A549 (cell line): ENCODE data around the gene RUNX1. TPM values are rescaled to one million over a fixed set of nuclear protein-coding genes. Genes with fewer than 3 reads are reported as not detected.

Source experiments
- ATAC-seq, 2 experiments: fragments of 200-7000 bp in 1 of 2; fragments of >200 bp in 1 of 2; cut with Nextera tagmentation in 1 of 2; cut with Tn5 transposase in 1 of 2; 3 replicates each; pipeline versions ENCODE4 v1.8.0 to v1.9.1; 2018 to 2020; ENCODE audit warnings: mild to moderate bottlenecking in 1 of 2, moderate library complexity in 1 of 2
- CTCF ChIA-PET: fragments of 300-600 bp; sonication (Branson Sonifier 250); formaldehyde crosslinking; extraction: SDS; loops from one replicate; lab custom pipeline; 2021; ENCODE audit warnings: antibody characterized with exemption, inconsistent platforms; lab: Yijun Ruan, JAX
- POLR2A ChIA-PET: fragments of 350-600 bp; formaldehyde crosslinking; extraction: SDS; loops from one replicate; lab custom pipeline; 2021; ENCODE audit warnings: antibody characterized with exemption, inconsistent platforms; lab: Yijun Ruan, JAX
- DNase-seq, 2 experiments: peaks; one replicate each; pipeline versions ENCODE4 v3.0.0 to v3.0.0-alpha.2; 2011 to 2016; ENCODE audit warnings: low read depth in 1 of 2, low spot score in 1 of 2
- FAIRE-seq: peaks from 2 replicates; lab custom pipeline; 2011; peaks lifted over from hg19 to GRCh38; lab: Jason Lieb, UNC
- H3K27ac ChIP-seq, 2 experiments: fragments of >200 bp; sonication (Bioruptor Twin); formaldehyde crosslinking; 3 replicates each; pipeline ENCODE4 v1.5.1; 2016 to 2017
- H3K4me1 ChIP-seq: fragments of >200 bp; sonication (Bioruptor Twin); formaldehyde crosslinking; 3 replicates; pipeline ENCODE4 v1.6.1; 2016
- H3K4me2 ChIP-seq: fragments of >200 bp; sonication (Bioruptor Twin); formaldehyde crosslinking; 3 replicates; pipeline ENCODE4 v1.6.1; 2016
- H3K4me3 ChIP-seq: fragments of >200 bp; sonication (Bioruptor Twin); formaldehyde crosslinking; 3 replicates; pipeline ENCODE4 v1.5.1; 2016
- H3K9me3 ChIP-seq: fragments of >200 bp; sonication (Bioruptor Twin); formaldehyde crosslinking; 3 replicates; pipeline ENCODE4 v1.6.1; 2016
- CHD4 ChIP-seq: fragments of 200-600 bp; sonication (generic); IDR thresholded peaks from 2 replicates; pipeline ENCODE4 v1.6.1; 2016; ENCODE audit warnings: antibody characterized with exemption, mild to moderate bottlenecking, borderline replicate concordance
- EHF ChIP-seq: fragments of 250-450 bp; sonication (Bioruptor Pico); IDR thresholded peaks from 2 replicates; pipeline ENCODE4 v1.5.0; 2020; ENCODE audit warnings: mild to moderate bottlenecking
- FOSL2 ChIP-seq, 2 experiments: fragments of 450-650 bp in 1 of 2; fragments of >200 bp in 1 of 2; sonication (Bioruptor Twin) in 1 of 2; formaldehyde crosslinking; IDR thresholded peaks; 2 replicates each; pipeline versions ENCODE4 v1.5.0 to v1.6.1; 2016 to 2020; ENCODE audit warnings: mild to moderate bottlenecking in 1 of 2, moderate library complexity in 1 of 2
- FOXS1 ChIP-seq: fragments of 250-450 bp; sonication (Bioruptor Pico); IDR thresholded peaks from 2 replicates; pipeline ENCODE4 v1.5.0; 2020; ENCODE audit warnings: mild to moderate bottlenecking, moderate library complexity
- GATA3 ChIP-seq: IDR thresholded peaks from 2 replicates; pipeline ENCODE4 v1.6.1; 2012; ENCODE audit warnings: borderline replicate concordance
- HOXB5 ChIP-seq: fragments of 250-450 bp; sonication (Bioruptor Pico); IDR thresholded peaks from 2 replicates; pipeline ENCODE4 v1.5.0; 2020; ENCODE audit warnings: mild to moderate bottlenecking, moderate library complexity
- JUNB ChIP-seq: fragments of >200 bp; sonication (Bioruptor Twin); formaldehyde crosslinking; IDR thresholded peaks from 2 replicates; pipeline ENCODE4 v1.6.1; 2016
- NR3C1 ChIP-seq: fragments of >200 bp; sonication (Bioruptor Twin); formaldehyde crosslinking; IDR thresholded peaks from 3 replicates; pipeline ENCODE4 v1.6.1; 2017
- POLR2A ChIP-seq: IDR thresholded peaks from 2 replicates; pipeline ENCODE4 v1.6.1; 2012; ENCODE audit warnings: mild to moderate bottlenecking, low read length
- POLR2AphosphoS2 ChIP-seq: conservative IDR thresholded peaks from 2 replicates; pipeline ENCODE4 v1.6.1; 2012; ENCODE audit warnings: low read length, improper control_type of control experiment, inconsistent platforms
- RNF2 ChIP-seq: fragments of 200-600 bp; sonication (generic); IDR thresholded peaks from 2 replicates; pipeline ENCODE4 v1.6.1; 2016; ENCODE audit warnings: low read depth, mild to moderate bottlenecking, antibody characterized with exemption, moderate library complexity, borderline replicate concordance
- ZC3H11A ChIP-seq: fragments of 450-650 bp; IDR thresholded peaks from 2 replicates; pipeline ENCODE4 v1.6.1; 2014; ENCODE audit warnings: antibody characterized with exemption, mild to moderate bottlenecking
- ZNF302 ChIP-seq: fragments of 250-450 bp; sonication (Bioruptor Pico); IDR thresholded peaks from 2 replicates; pipeline ENCODE4 v1.9.0; 2021; ENCODE audit warnings: inconsistent platforms, mild to moderate bottlenecking, moderate library complexity
- WGBS: methylation state at CpG from one replicate; pipeline ENCODE4 v1.1.6; 2017; ENCODE audit errors: missing lambda C conversion rate; 5-methylcytosine and 5-hydroxymethylcytosine counted together
- polyA plus RNA-seq, 4 experiments: library from polyadenylated mRNA; depleted of rRNA in 3 of 4; stranded (reverse); fragments of >200 nt; fragmentation: RNase III in 1 of 4; extraction: RNeasy Plus Mini Kit Qiagen cat#74134 plus additional on column Dnase treatment in 1 of 4; gene quantifications; 2 replicates in 3 of 4; 3 replicates in 1 of 4; pipeline ENCODE4 v1.2.3, GENCODE V29; 2011 to 2017
- TF ChIP-seq, protein P1 (sequence below): fragments of >200 bp; sonication (Bioruptor Twin); formaldehyde crosslinking; IDR thresholded peaks from 2 replicates; pipeline ENCODE4 v1.6.1; 2016
- TF ChIP-seq, protein P2 (sequence below): IDR thresholded peaks from 2 replicates; pipeline ENCODE4 v1.6.1; 2012
- TF ChIP-seq, protein P3 (sequence below): fragments of >200 bp; sonication (Bioruptor Twin); formaldehyde crosslinking; IDR thresholded peaks from 3 replicates; pipeline ENCODE4 v1.5.1; 2016

RUNX1 gene
- polyA plus RNA-seq, 2 of the 4 experiments (the other 2 are of a cell fraction) = 5.5 TPM

DNA sequence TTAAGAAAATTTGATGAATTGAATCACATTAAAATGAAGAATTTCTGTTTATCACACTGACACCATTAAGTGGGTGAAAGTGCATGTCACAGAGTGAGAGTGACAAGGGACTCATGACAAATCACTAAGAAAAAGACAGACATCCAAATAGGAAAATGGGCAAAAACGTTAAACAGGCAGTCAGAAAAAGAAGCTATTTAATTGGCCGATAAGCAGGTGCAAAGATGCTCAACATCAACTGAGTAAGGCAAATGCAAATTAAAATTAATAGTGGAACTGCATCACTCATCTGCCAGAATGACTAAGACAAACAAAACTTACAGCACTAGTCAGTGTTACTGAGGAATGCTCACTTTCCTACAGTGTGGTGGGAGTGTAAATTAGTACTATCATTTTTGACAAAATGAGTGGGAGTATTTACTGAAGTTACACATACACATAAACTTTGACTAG, 39.2 kb upstream of the RUNX1 start:
- WGBS = 61% methylated on average over 2 of the region's 2 CpGs
- ATAC-seq = no peak
- Histone ChIP-seq H3K4me1 (peaks cover 5% of the 10 kb centered on the region; the same call in 2 of the 3 replicates), H3K4me2 (no peak overlapping the region), H3K4me3 (no peak overlapping the region), H3K9me3 (no peaks in the 10 kb centered on the region), H3K27ac (no peak overlapping the region)
- ChIA-PET CTCF (no interaction called here), POLR2A (no interaction called here)
- no peak for TF ChIP-seq NR3C1
- no peak for TF ChIP-seq POLR2AphosphoS2
- TF ChIP-seq, protein P1, sequence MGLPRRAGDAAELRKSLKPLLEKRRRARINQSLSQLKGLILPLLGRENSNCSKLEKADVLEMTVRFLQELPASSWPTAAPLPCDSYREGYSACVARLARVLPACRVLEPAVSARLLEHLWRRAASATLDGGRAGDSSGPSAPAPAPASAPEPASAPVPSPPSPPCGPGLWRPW = no peak
- no peak for TF ChIP-seq FOSL2 (IDR thresholded peaks at IDR 0.05)
- TF ChIP-seq FOSL2 (CRISPR knock-in tag; IDR thresholded peaks at IDR 0.05) = no peak
- no peak for TF ChIP-seq EHF (CRISPR knock-in tag)
- no peak for TF ChIP-seq POLR2A
- TF ChIP-seq, protein P2, sequence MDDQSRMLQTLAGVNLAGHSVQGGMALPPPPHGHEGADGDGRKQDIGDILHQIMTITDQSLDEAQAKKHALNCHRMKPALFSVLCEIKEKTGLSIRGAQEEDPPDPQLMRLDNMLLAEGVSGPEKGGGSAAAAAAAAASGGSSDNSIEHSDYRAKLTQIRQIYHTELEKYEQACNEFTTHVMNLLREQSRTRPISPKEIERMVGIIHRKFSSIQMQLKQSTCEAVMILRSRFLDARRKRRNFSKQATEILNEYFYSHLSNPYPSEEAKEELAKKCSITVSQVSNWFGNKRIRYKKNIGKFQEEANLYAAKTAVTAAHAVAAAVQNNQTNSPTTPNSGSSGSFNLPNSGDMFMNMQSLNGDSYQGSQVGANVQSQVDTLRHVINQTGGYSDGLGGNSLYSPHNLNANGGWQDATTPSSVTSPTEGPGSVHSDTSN = no peak
- no peak for TF ChIP-seq JUNB
- TF ChIP-seq, protein P3, sequence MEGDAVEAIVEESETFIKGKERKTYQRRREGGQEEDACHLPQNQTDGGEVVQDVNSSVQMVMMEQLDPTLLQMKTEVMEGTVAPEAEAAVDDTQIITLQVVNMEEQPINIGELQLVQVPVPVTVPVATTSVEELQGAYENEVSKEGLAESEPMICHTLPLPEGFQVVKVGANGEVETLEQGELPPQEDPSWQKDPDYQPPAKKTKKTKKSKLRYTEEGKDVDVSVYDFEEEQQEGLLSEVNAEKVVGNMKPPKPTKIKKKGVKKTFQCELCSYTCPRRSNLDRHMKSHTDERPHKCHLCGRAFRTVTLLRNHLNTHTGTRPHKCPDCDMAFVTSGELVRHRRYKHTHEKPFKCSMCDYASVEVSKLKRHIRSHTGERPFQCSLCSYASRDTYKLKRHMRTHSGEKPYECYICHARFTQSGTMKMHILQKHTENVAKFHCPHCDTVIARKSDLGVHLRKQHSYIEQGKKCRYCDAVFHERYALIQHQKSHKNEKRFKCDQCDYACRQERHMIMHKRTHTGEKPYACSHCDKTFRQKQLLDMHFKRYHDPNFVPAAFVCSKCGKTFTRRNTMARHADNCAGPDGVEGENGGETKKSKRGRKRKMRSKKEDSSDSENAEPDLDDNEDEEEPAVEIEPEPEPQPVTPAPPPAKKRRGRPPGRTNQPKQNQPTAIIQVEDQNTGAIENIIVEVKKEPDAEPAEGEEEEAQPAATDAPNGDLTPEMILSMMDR = no peak
- TF ChIP-seq RNF2 = no peak
- FAIRE-seq = no peak
- DNase-seq = no peak

DNA sequence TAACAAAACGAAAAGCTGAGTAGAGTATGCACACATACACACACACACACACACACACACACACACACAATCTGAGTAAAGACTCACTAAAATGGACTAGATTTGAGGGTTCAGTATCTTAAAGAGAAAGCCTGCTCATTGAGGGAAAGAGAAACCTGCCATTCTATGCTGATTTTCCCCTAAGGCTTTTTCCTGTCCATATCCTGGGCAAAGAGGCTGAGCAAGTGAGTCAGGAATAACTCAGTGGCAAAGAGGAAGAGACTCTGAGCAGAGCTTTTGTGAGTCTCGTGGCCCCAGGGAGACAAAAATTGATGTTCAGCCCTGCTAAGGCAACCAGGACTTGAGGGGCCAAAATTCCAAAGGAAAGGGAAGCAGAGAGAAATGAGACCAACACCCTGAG, 37.3 kb upstream of the RUNX1 start:
- peaks cover 5% of the 10 kb centered on the region; the same call in 2 of the 3 replicates for H3K4me1 ChIP-seq
- ATAC-seq (no peak), FAIRE-seq (no peak), DNase-seq (no peak)
- 31% methylated on average over 2 of the region's 2 CpGs for WGBS
- no peaks in the 10 kb centered on the region for H3K9me3 ChIP-seq
- CTCF ChIA-PET = no interaction called here
- H3K27ac ChIP-seq = peak overlapping the region in 1 of 2 experiments; percentile 37; a peak in 2 of 6 replicates
- H3K4me2 ChIP-seq = no peak overlapping the region
- no peak overlapping the region for H3K4me3 ChIP-seq
- TF ChIP-seq, protein P2 = no peak
- no peak for TF ChIP-seq ZC3H11A
- TF ChIP-seq ZNF302 = no peak
- TF ChIP-seq HOXB5 = no peak
- no peak for TF ChIP-seq NR3C1
- no peak for TF ChIP-seq CHD4
- TF ChIP-seq FOXS1 = no peak
- TF ChIP-seq EHF (CRISPR knock-in tag) = no peak
- POLR2A ChIA-PET = no interaction called here

DNA sequence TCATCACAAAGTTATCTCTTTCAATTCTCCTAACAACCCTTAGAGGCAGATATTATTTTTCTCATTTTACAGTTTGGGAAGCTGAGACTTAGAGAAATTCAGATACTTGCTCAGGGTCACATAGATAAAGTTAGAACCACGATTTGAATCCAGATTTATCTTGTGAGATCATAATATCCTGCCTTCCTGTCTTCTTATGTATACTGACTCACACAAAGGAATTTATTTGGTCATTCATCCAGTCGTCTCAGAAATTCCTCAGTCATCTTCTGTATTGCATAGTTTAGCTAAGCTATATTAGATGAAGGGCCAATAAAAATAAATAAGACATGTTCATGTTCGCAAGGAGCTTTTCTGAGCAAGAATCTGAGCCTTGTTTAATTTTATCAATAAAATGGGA, 35.8 kb upstream of the RUNX1 start:
- DNase-seq = peak; percentile 3 to 33
- no peak for TF ChIP-seq GATA3
- no peak for TF ChIP-seq FOXS1
- TF ChIP-seq JUNB = 0 out of 2 replicates have a peak, but pooled peaks have one; percentile 24
- TF ChIP-seq, all 56 proteins: peak for 1
- 0 out of 3 replicates have a peak overlapping the region, but pooled peaks have one; percentile 14 for H3K4me2 ChIP-seq
- ChIA-PET CTCF (interaction anchor here (0.7 to 1.8 kb wide), 4 partner anchors 12 to 316 kb away, joined by 3 to 7 read pairs (median 3); no protein-coding TSS in a partner anchor), POLR2A (no interaction called here)
- no peak overlapping the region; a peak in 1 of 6 replicates for H3K27ac ChIP-seq
- no peak overlapping the region for H3K4me3 ChIP-seq
- peak in 1 of 2 experiments; percentile 42; a peak in 1 of 6 replicates for ATAC-seq
- no peak for FAIRE-seq
- H3K4me1 ChIP-seq = peaks cover 5% of the 10 kb centered on the region; the same call in 2 of the 3 replicates
- 4% methylated on average over 3 of the region's 3 CpGs for WGBS
- no peaks in the 10 kb centered on the region for H3K9me3 ChIP-seq
